GM23338 (cell line): Measurements from ENCODE around the gene PXK. TPM values are rescaled to one million over a fixed set of nuclear protein-coding genes. Genes with fewer than 3 reads are reported as not detected.

Experiments
- ATAC-seq: fragments of 200-7000 bp; cut with Tn5 transposase; 3 replicates; pipeline ENCODE4 v1.9.1; 2020
- DNase-seq: peaks from one replicate; pipeline ENCODE4 v3.0.0-alpha.2; 2015; ENCODE audit warnings: low spot score
- H2AFZ ChIP-seq: fragments of 200-600 bp; sonication (generic); 2 replicates; pipeline ENCODE4 v1.8.0; 2016; ENCODE audit warnings: antibody characterized with exemption, mild to moderate bottlenecking, moderate library complexity
- H3F3A ChIP-seq: fragments of 200-600 bp; sonication (generic); replicated peaks from 2 replicates; pipeline ENCODE4 v1.8.0; 2017; ENCODE audit warnings: antibody characterized with exemption, mixed run types, low read depth
- H3K27ac ChIP-seq: fragments of 200-600 bp; sonication (generic); 2 replicates; pipeline ENCODE4 v1.6.1; 2016; ENCODE audit warnings: low read depth
- H3K27me3 ChIP-seq: fragments of 200-600 bp; sonication (generic); 2 replicates; pipeline ENCODE4 v1.8.0; 2016; ENCODE audit warnings: mild to moderate bottlenecking, mixed run types, moderate library complexity; ENCODE audit not compliant: insufficient read depth
- H3K36me3 ChIP-seq: fragments of 200-600 bp; sonication (generic); 2 replicates; pipeline ENCODE4 v1.8.0; 2016; ENCODE audit warnings: mild to moderate bottlenecking; ENCODE audit not compliant: insufficient read depth
- H3K4me1 ChIP-seq: fragments of 200-600 bp; sonication (generic); 2 replicates; pipeline ENCODE4 v1.8.0; 2016; ENCODE audit warnings: mild to moderate bottlenecking, moderate library complexity; ENCODE audit not compliant: insufficient read depth
- H3K4me2 ChIP-seq: fragments of 200-600 bp; sonication (generic); 2 replicates; pipeline ENCODE4 v1.7.1; 2017; ENCODE audit warnings: mixed run types
- H3K4me3 ChIP-seq: fragments of 200-600 bp; sonication (generic); 2 replicates; pipeline ENCODE4 v1.6.1; 2016; ENCODE audit warnings: mixed run types
- H3K79me2 ChIP-seq: fragments of 200-600 bp; sonication (generic); replicated peaks from 2 replicates; pipeline ENCODE4 v1.8.0; 2017; ENCODE audit warnings: mild to moderate bottlenecking; ENCODE audit not compliant: insufficient read depth
- H3K9me2 ChIP-seq: fragments of 200-600 bp; sonication (generic); 2 replicates; pipeline ENCODE4 v1.8.0; 2017; ENCODE audit not compliant: insufficient read depth
- H4K20me1 ChIP-seq: fragments of 200-600 bp; sonication (generic); replicated peaks from 2 replicates; pipeline ENCODE4 v1.8.0; 2017; ENCODE audit warnings: mild to moderate bottlenecking; ENCODE audit not compliant: insufficient read depth
- H3K27ac Mint-ChIP-seq: 2 replicates; pipeline ENCODE4 v1.8.0; 2020; ENCODE audit warnings: inconsistent platforms, mild to moderate bottlenecking, moderate library complexity, mixed read lengths
- H3K27me3 Mint-ChIP-seq: 3 replicates; pipeline ENCODE4 v1.8.0; 2022; ENCODE audit warnings: low read depth, mild to moderate bottlenecking, moderate library complexity, mixed read lengths, inconsistent platforms; ENCODE audit not compliant: insufficient read depth, poor library complexity
- H3K36me3 Mint-ChIP-seq: 3 replicates; pipeline ENCODE4 v1.8.0; 2021; ENCODE audit warnings: low read depth, mild to moderate bottlenecking, inconsistent platforms, moderate library complexity, mixed read lengths
- H3K4me1 Mint-ChIP-seq: 3 replicates; pipeline ENCODE4 v1.8.0; 2020; ENCODE audit warnings: mild to moderate bottlenecking, inconsistent platforms, mixed read lengths
- H3K4me3 Mint-ChIP-seq: 3 replicates; pipeline ENCODE4 v1.8.0; 2021; ENCODE audit warnings: moderate library complexity, mild to moderate bottlenecking, inconsistent platforms, mixed read lengths
- H3K9me3 Mint-ChIP-seq: 3 replicates; pipeline ENCODE4 v1.8.0; 2020; ENCODE audit warnings: moderate library complexity, mild to moderate bottlenecking, inconsistent platforms, mixed read lengths
- CREB1 ChIP-seq: fragments of 250-450 bp; sonication (Bioruptor Pico); IDR thresholded peaks from 2 replicates; pipeline ENCODE4 v1.5.0; 2020; ENCODE audit warnings: low read depth, mild to moderate bottlenecking, moderate library complexity
- ETS1 ChIP-seq: IDR thresholded peaks from 2 replicates; pipeline ENCODE4 v1.6.1; 2016; ENCODE audit warnings: antibody characterized with exemption
- EZH2 ChIP-seq: fragments of 200-600 bp; sonication (generic); IDR thresholded peaks from one replicate; pipeline ENCODE4 v1.8.0; 2017; ENCODE audit warnings: antibody characterized with exemption, mild to moderate bottlenecking, low read depth; ENCODE audit not compliant: unreplicated experiment
- EZH2phosphoT487 ChIP-seq: fragments of 200-600 bp; sonication (generic); IDR thresholded peaks from one replicate; pipeline ENCODE4 v1.8.1; 2018; ENCODE audit warnings: antibody characterized with exemption; ENCODE audit not compliant: unreplicated experiment
- JUNB ChIP-seq: IDR thresholded peaks from one replicate; pipeline ENCODE4 v1.6.1; 2016; ENCODE audit warnings: antibody characterized with exemption; ENCODE audit not compliant: unreplicated experiment
- NANOG ChIP-seq: IDR thresholded peaks from 2 replicates; pipeline ENCODE4 v1.6.1; 2016; ENCODE audit warnings: antibody characterized with exemption, borderline replicate concordance
- POLR2AphosphoS5 ChIP-seq: IDR thresholded peaks from 2 replicates; pipeline ENCODE4 v1.6.1; 2016; ENCODE audit warnings: antibody characterized with exemption, low read depth
- REST ChIP-seq: IDR thresholded peaks from one replicate; pipeline ENCODE4 v1.6.1; 2018; ENCODE audit warnings: antibody characterized with exemption; ENCODE audit not compliant: unreplicated experiment
- STAT1 ChIP-seq: IDR thresholded peaks from one replicate; pipeline ENCODE4 v1.6.1; 2016; ENCODE audit warnings: antibody characterized with exemption; ENCODE audit not compliant: unreplicated experiment
- ZNF114 ChIP-seq: fragments of 250-450 bp; sonication (Bioruptor Pico); IDR thresholded peaks from 2 replicates; pipeline ENCODE4 v1.5.0; 2020; ENCODE audit warnings: mild to moderate bottlenecking, moderate library complexity
- ZNF331 ChIP-seq: fragments of 250-450 bp; sonication (Bioruptor Pico); IDR thresholded peaks from 2 replicates; pipeline ENCODE4 v1.5.0; 2020; ENCODE audit warnings: low read depth, mild to moderate bottlenecking, moderate library complexity
- polyA plus RNA-seq: library from polyadenylated mRNA; unstranded; fragments of >200 nt; fragmentation: Nextera tagmentation; extraction: Ambion mirVana; gene quantifications from 2 replicates; pipeline ENCODE4 v1.2.1, GENCODE V29; 2016
- total RNA-seq: library from RNA; depleted of rRNA; stranded (reverse); fragments of >200 nt; shearing (Covaris generic); gene quantifications from 2 replicates; pipeline ENCODE4 v1.2.3, GENCODE V29; 2014
- TF ChIP-seq, protein P1 (sequence below): fragments of 250-450 bp; sonication (Bioruptor Pico); IDR thresholded peaks from 2 replicates; pipeline ENCODE4 v1.5.0; 2020; ENCODE audit warnings: mild to moderate bottlenecking, moderate library complexity
- TF ChIP-seq, protein P2 (sequence below), 2 experiments: fragments of 200-600 bp in 1 of 2; sonication (generic) in 1 of 2; conservative IDR thresholded peaks; 2 replicates each; pipeline versions ENCODE4 v1.5.1 to v1.6.1; 2016 to 2017; ENCODE audit warnings: antibody characterized with exemption in 2 of 2, low read depth in 2 of 2, mild to moderate bottlenecking in 2 of 2, moderate library complexity in 1 of 2

PXK gene
- total and polyA plus RNA-seq, 2 experiments from 2014 or later, result 6.4 to 6.5 TPM

DNA sequence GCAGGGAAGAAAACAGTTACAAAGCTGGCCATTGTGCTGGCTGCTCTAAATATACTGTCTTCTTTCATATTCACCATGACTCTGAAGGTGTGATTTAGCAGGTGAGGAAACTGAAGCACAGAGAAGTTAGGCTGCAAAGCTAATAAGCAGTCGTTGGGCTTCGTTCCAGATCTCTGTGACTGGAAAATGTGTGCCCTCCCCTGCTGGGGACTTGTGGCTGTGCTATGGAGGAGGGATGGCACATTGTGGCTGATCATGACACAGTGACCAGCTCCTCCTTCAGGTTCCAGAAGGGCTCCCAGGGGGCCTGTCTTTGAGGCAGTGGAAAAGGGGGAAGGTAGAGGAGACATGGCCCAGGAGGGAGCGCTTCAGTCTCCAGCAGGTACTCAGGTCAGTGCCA, 19.2 kb downstream of the PXK start:
- Histone ChIP-seq H3K4me1 (peaks cover 10% of the 10 kb centered on the region; the same call in 1 of the 2 replicates), H3K9me2 (no peaks in the 10 kb centered on the region), H3K36me3 (no peaks in the 10 kb centered on the region), H3K4me2 (no peak overlapping the region), H3K27ac (no peak overlapping the region), H3K79me2 (no peaks in the 10 kb centered on the region; the same call in 1 of the 2 replicates), H2AFZ (peak overlapping the region; percentile 48; the same call in 1 of the 2 replicates), H3K27me3 (no peaks in the 10 kb centered on the region), H4K20me1 (no peaks in the 10 kb centered on the region), H3F3A (no peaks in the 10 kb centered on the region), H3K4me3 (no peak overlapping the region)
- H3K4me3 Mint-ChIP-seq, result no peak overlapping the region
- H3K9me3 Mint-ChIP-seq, result no peaks in the 10 kb centered on the region
- no peaks in the 10 kb centered on the region for H3K36me3 Mint-ChIP-seq
- TF ChIP-seq, protein P1, sequence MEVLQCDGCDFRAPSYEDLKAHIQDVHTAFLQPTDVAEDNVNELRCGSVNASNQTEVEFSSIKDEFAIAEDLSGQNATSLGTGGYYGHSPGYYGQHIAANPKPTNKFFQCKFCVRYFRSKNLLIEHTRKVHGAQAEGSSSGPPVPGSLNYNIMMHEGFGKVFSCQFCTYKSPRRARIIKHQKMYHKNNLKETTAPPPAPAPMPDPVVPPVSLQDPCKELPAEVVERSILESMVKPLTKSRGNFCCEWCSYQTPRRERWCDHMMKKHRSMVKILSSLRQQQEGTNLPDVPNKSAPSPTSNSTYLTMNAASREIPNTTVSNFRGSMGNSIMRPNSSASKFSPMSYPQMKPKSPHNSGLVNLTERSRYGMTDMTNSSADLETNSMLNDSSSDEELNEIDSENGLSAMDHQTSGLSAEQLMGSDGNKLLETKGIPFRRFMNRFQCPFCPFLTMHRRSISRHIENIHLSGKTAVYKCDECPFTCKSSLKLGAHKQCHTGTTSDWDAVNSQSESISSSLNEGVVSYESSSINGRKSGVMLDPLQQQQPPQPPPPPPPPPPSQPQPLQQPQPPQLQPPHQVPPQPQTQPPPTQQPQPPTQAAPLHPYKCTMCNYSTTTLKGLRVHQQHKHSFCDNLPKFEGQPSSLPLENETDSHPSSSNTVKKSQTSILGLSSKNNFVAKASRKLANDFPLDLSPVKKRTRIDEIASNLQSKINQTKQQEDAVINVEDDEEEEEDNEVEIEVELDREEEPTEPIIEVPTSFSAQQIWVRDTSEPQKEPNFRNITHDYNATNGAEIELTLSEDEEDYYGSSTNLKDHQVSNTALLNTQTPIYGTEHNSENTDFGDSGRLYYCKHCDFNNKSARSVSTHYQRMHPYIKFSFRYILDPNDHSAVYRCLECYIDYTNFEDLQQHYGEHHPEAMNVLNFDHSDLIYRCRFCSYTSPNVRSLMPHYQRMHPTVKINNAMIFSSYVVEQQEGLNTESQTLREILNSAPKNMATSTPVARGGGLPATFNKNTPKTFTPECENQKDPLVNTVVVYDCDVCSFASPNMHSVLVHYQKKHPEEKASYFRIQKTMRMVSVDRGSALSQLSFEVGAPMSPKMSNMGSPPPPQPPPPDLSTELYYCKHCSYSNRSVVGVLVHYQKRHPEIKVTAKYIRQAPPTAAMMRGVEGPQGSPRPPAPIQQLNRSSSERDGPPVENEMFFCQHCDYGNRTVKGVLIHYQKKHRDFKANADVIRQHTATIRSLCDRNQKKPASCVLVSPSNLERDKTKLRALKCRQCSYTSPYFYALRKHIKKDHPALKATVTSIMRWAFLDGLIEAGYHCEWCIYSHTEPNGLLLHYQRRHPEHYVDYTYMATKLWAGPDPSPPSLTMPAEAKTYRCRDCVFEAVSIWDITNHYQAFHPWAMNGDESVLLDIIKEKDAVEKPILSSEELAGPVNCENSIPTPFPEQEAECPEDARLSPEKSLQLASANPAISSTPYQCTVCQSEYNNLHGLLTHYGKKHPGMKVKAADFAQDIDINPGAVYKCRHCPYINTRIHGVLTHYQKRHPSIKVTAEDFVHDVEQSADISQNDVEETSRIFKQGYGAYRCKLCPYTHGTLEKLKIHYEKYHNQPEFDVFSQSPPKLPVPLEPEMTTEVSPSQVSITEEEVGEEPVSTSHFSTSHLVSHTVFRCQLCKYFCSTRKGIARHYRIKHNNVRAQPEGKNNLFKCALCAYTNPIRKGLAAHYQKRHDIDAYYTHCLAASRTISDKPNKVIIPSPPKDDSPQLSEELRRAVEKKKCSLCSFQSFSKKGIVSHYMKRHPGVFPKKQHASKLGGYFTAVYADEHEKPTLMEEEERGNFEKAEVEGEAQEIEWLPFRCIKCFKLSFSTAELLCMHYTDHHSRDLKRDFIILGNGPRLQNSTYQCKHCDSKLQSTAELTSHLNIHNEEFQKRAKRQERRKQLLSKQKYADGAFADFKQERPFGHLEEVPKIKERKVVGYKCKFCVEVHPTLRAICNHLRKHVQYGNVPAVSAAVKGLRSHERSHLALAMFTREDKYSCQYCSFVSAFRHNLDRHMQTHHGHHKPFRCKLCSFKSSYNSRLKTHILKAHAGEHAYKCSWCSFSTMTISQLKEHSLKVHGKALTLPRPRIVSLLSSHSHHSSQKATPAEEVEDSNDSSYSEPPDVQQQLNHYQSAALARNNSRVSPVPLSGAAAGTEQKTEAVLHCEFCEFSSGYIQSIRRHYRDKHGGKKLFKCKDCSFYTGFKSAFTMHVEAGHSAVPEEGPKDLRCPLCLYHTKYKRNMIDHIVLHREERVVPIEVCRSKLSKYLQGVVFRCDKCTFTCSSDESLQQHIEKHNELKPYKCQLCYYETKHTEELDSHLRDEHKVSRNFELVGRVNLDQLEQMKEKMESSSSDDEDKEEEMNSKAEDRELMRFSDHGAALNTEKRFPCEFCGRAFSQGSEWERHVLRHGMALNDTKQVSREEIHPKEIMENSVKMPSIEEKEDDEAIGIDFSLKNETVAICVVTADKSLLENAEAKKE (CRISPR knock-in tag), result no peak
- TF ChIP-seq, protein P2, sequence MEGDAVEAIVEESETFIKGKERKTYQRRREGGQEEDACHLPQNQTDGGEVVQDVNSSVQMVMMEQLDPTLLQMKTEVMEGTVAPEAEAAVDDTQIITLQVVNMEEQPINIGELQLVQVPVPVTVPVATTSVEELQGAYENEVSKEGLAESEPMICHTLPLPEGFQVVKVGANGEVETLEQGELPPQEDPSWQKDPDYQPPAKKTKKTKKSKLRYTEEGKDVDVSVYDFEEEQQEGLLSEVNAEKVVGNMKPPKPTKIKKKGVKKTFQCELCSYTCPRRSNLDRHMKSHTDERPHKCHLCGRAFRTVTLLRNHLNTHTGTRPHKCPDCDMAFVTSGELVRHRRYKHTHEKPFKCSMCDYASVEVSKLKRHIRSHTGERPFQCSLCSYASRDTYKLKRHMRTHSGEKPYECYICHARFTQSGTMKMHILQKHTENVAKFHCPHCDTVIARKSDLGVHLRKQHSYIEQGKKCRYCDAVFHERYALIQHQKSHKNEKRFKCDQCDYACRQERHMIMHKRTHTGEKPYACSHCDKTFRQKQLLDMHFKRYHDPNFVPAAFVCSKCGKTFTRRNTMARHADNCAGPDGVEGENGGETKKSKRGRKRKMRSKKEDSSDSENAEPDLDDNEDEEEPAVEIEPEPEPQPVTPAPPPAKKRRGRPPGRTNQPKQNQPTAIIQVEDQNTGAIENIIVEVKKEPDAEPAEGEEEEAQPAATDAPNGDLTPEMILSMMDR (conservative IDR thresholded peaks at IDR 0.05; ENCODE audit: low read depth in 2 of 2), result no peak; a peak in 1 of 4 replicates
- no peak for TF ChIP-seq EZH2
- TF ChIP-seq EZH2phosphoT487, result no peak
- no peak for TF ChIP-seq POLR2AphosphoS5
- TF ChIP-seq ZNF331 (CRISPR knock-in tag), result no peak
- no peak for TF ChIP-seq STAT1
- no peak for TF ChIP-seq REST
- no peak for TF ChIP-seq CREB1 (CRISPR knock-in tag)
- no peak for TF ChIP-seq ETS1
- no peak for TF ChIP-seq JUNB
- TF ChIP-seq NANOG, result no peak
- TF ChIP-seq ZNF114 (CRISPR knock-in tag), result no peak
- H3K4me1 Mint-ChIP-seq, result peaks cover 13% of the 10 kb centered on the region
- ATAC-seq (peak; percentile 75), DNase-seq (peak; percentile 43)
- H3K27ac Mint-ChIP-seq, result no peak overlapping the region
- H3K27me3 Mint-ChIP-seq, result peaks cover 3% of the 10 kb centered on the region
